ENCODE results near the gene ARHGEF11.

ARHGEF11 gene

GRCh38 chr1:156998301-156998700 is 47.2 kb downstream of the ARHGEF11 start:
- TF ChIP-seq CTCF (IDR thresholded peaks at IDR 0.05; ENCODE audit: insufficient read depth, low read depth, low read length, missing control alignments) = no peak
- no peak overlapping the region for H3K4me3 ChIP-seq (ENCODE audit: low read length)
- no peak for DNase-seq (ENCODE audit: low read depth)

GRCh38 chr1:156995412-156995811 is 50.1 kb downstream of the ARHGEF11 start:
- DNase-seq (ENCODE audit: low read depth) = no peak
- no peak overlapping the region for H3K4me3 ChIP-seq (ENCODE audit: low read length)
- no peak for TF ChIP-seq CTCF (IDR thresholded peaks at IDR 0.05; ENCODE audit: insufficient read depth, low read depth, low read length, missing control alignments)

- no peak overlapping the region for H3K4me3 ChIP-seq (ENCODE audit: low read length)
- DNase-seq (ENCODE audit: low read depth) = peak; percentile 13
- TF ChIP-seq CTCF (IDR thresholded peaks at IDR 0.05; ENCODE audit: insufficient read depth, low read depth, low read length, missing control alignments) = no peak
These were observed 51.3 kb downstream of the ARHGEF11 start for GRCh38 chr1:156994277-156994676.

GRCh38 chr1:156993426-156994147 is 52.0 kb downstream of the ARHGEF11 start:
- no peak for TF ChIP-seq CTCF (IDR thresholded peaks at IDR 0.05; ENCODE audit: insufficient read depth, low read depth, low read length, missing control alignments)
- peak; percentile 33 for DNase-seq (ENCODE audit: low read depth)

GRCh38 chr1:156992215-156992614 is 53.3 kb downstream of the ARHGEF11 start:
- no peak for TF ChIP-seq CTCF (IDR thresholded peaks at IDR 0.05; ENCODE audit: insufficient read depth, low read depth, low read length, missing control alignments)
- no peak overlapping the region for H3K4me3 ChIP-seq (ENCODE audit: low read length)
- DNase-seq (ENCODE audit: low read depth) = no peak

More at GRCh38 chr1:156993426-156994147, 52.0 kb downstream of the ARHGEF11 start:
- no peak overlapping the region for H3K4me3 ChIP-seq (ENCODE audit: low read length)

- no peak overlapping the region for H3K4me3 ChIP-seq (ENCODE audit: low read length)
These were observed 57.8 kb downstream of the ARHGEF11 start for GRCh38 chr1:156987715-156988114.

More at GRCh38 chr1:156987715-156988114, 57.8 kb downstream of the ARHGEF11 start:
- TF ChIP-seq CTCF (IDR thresholded peaks at IDR 0.05; ENCODE audit: insufficient read depth, low read depth, low read length, missing control alignments) = no peak
- DNase-seq (ENCODE audit: low read depth) = no peak

Data from epithelial cell of esophagus (primary cell).